Caco-2 (cell line): ENCODE measurements around the gene AKAP12. TPM values are rescaled to one million over a fixed set of nuclear protein-coding genes. Genes with fewer than 3 reads are reported as not detected.

Experiments
- BruUV-seq: library from RNA; stranded (reverse); fragments of 400-500 nt; replicated peaks from 2 replicates; lab custom pipeline; 2021; lab: Mats Ljungman, UMichigan
- CTCF ChIA-PET: fragments of 300-600 bp; sonication (Branson Sonifier 250); formaldehyde crosslinking; loops from one replicate; lab custom pipeline; 2022; ENCODE audit warnings: antibody characterized with exemption; lab: Charles Lee
- POLR2A ChIA-PET: fragments of 300-600 bp; sonication (Branson Sonifier 250); formaldehyde crosslinking; loops from one replicate; lab custom pipeline; 2022; ENCODE audit warnings: antibody characterized with exemption; lab: Charles Lee
- DNase-seq, 2 experiments: peaks; one replicate each; pipeline versions ENCODE4 v3.0.0 to v3.0.0-alpha.2; 2020 to 2022
- H3K27me3 ChIP-seq: replicated peaks from 2 replicates; pipeline ENCODE4 v1.6.0; 2011; ENCODE audit warnings: low read length; ENCODE audit not compliant: control insufficient read depth, insufficient read depth
- H3K36me3 ChIP-seq: 2 replicates; pipeline ENCODE4 v1.5.1; 2011; ENCODE audit warnings: low read length; ENCODE audit not compliant: control insufficient read depth, insufficient read depth
- H3K4me1 ChIP-seq: fragments of 250-450 bp; sonication (Bioruptor Pico); 2 replicates; pipeline ENCODE4 v1.5.1; 2020; ENCODE audit warnings: mild to moderate bottlenecking
- H3K4me3 ChIP-seq: 2 replicates; pipeline ENCODE4 v1.5.1; 2011; ENCODE audit warnings: low read depth, mild to moderate bottlenecking, control low read depth, low read length
- H3K9me3 ChIP-seq: fragments of 250-450 bp; sonication (Bioruptor Pico); 2 replicates; pipeline ENCODE4 v1.5.1; 2020; ENCODE audit warnings: mild to moderate bottlenecking, moderate library complexity
- H3K27ac Mint-ChIP-seq: one replicate; pipeline ENCODE4 v1.8.0; 2022; ENCODE audit warnings: mixed read lengths; ENCODE audit not compliant: unreplicated experiment
- H3K27me3 Mint-ChIP-seq: one replicate; pipeline ENCODE4 v1.8.0; 2022; ENCODE audit warnings: mixed read lengths; ENCODE audit not compliant: insufficient read depth, unreplicated experiment
- H3K36me3 Mint-ChIP-seq: one replicate; pipeline ENCODE4 v1.8.0; 2022; ENCODE audit warnings: mild to moderate bottlenecking, mixed read lengths; ENCODE audit not compliant: insufficient read depth, unreplicated experiment
- H3K4me1 Mint-ChIP-seq: one replicate; pipeline ENCODE4 v1.8.0; 2022; ENCODE audit warnings: low read depth, mixed read lengths; ENCODE audit not compliant: unreplicated experiment
- H3K4me3 Mint-ChIP-seq: one replicate; pipeline ENCODE4 v1.8.0; 2022; ENCODE audit warnings: mild to moderate bottlenecking, moderate library complexity, mixed read lengths; ENCODE audit not compliant: unreplicated experiment
- H3K9me3 Mint-ChIP-seq: one replicate; pipeline ENCODE4 v1.8.0; 2022; ENCODE audit warnings: mixed read lengths; ENCODE audit not compliant: unreplicated experiment
- CTCF ChIP-seq, 2 experiments: fragments of 200-600 bp in 1 of 2; IDR thresholded peaks; 1 replicate in 1 of 2; 2 replicates in 1 of 2; pipeline versions ENCODE4 v1.5.1 to v1.8.0; 2011 to 2022; ENCODE audit warnings: antibody characterized with exemption in 1 of 2, control low read depth in 1 of 2, inconsistent platforms in 1 of 2, low read depth in 1 of 2, low read length in 1 of 2, mild to moderate bottlenecking in 1 of 2, moderate library complexity in 1 of 2; ENCODE audit not compliant: insufficient read depth in 1 of 2, severe bottlenecking in 1 of 2, unreplicated experiment in 1 of 2
- intact Hi-C: fragments of 100-400 bp; cut with micrococcal nuclease; formaldehyde crosslinking; loops from one replicate; pipeline ENCODE4 v1.10.0; 2022; ENCODE audit not compliant: unreplicated experiment
- total RNA-seq: library from RNA; stranded (reverse); gene quantifications from 2 replicates; pipeline ENCODE4 v1.2.3, GENCODE V29; 2022

AKAP12 gene
- total RNA-seq, 1 experiment from 2014 or later = 0.93 TPM

- Mint-ChIP-seq H3K4me3 (no peak overlapping the region), H3K27me3 (no peaks in the 10 kb centered on the region), H3K36me3 (no peaks in the 10 kb centered on the region), H3K9me3 (no peaks in the 10 kb centered on the region), H3K27ac (no peak overlapping the region), H3K4me1 (peaks cover 9% of the 10 kb centered on the region)
- intact Hi-C loops = no loop called here
- Histone ChIP-seq H3K9me3 (no peaks in the 10 kb centered on the region), H3K4me1 (no peaks in the 10 kb centered on the region; the same call in 1 of the 2 replicates), H3K27me3 (no peaks in the 10 kb centered on the region), H3K36me3 (no peaks in the 10 kb centered on the region), H3K4me3 (no peak overlapping the region)
- ChIA-PET POLR2A (no interaction called here), CTCF (interaction anchor here (0.6 kb wide), 1 partner anchor 1357 kb away, joined by 3 read pairs; no protein-coding TSS in a partner anchor)
- no TSS peak for BruUV-seq
- DNase-seq = no peak
- TF ChIP-seq CTCF (IDR thresholded peaks at IDR 0.05; ENCODE audit: insufficient read depth in 1 of 2, low read depth in 1 of 2, low read length in 1 of 2, severe bottlenecking in 1 of 2, unreplicated experiment in 1 of 2) = no peak
These were observed 7.7 kb downstream of the AKAP12 start for GRCh38 chr6:151247490-151247889.

- H3K9me3 Mint-ChIP-seq = no peaks in the 10 kb centered on the region
- H3K27me3 Mint-ChIP-seq = no peaks in the 10 kb centered on the region
- Histone ChIP-seq H3K4me1 (no peaks in the 10 kb centered on the region; the same call in 1 of the 2 replicates), H3K4me3 (no peak overlapping the region), H3K9me3 (no peaks in the 10 kb centered on the region), H3K27me3 (no peaks in the 10 kb centered on the region), H3K36me3 (no peaks in the 10 kb centered on the region)
- no peak for TF ChIP-seq CTCF (IDR thresholded peaks at IDR 0.05; ENCODE audit: insufficient read depth in 1 of 2, low read depth in 1 of 2, low read length in 1 of 2, severe bottlenecking in 1 of 2, unreplicated experiment in 1 of 2)
- CTCF ChIA-PET = no interaction called here
- no peak overlapping the region for H3K4me3 Mint-ChIP-seq
- intact Hi-C loops = no loop called here
- no peak for DNase-seq
- peaks cover 5% of the 10 kb centered on the region for H3K4me1 Mint-ChIP-seq
- no TSS peak for BruUV-seq
- H3K27ac Mint-ChIP-seq = no peak overlapping the region
- POLR2A ChIA-PET = no interaction called here
- no peaks in the 10 kb centered on the region for H3K36me3 Mint-ChIP-seq
These were observed 8.5 kb downstream of the AKAP12 start for GRCh38 chr6:151248295-151248694.

- POLR2A ChIA-PET = no interaction called here
- H3K4me1 Mint-ChIP-seq = peaks cover 7% of the 10 kb centered on the region
- no peak overlapping the region for H3K27ac Mint-ChIP-seq
These were observed 12.9 kb downstream of the AKAP12 start for GRCh38 chr6:151252634-151253033.

More at GRCh38 chr6:151252634-151253033, 12.9 kb downstream of the AKAP12 start:
- no peak overlapping the region for H3K4me3 Mint-ChIP-seq
- DNase-seq = no peak
- Histone ChIP-seq H3K4me3 (no peak overlapping the region), H3K36me3 (no peaks in the 10 kb centered on the region), H3K4me1 (peaks cover 23% of the 10 kb centered on the region), H3K9me3 (no peaks in the 10 kb centered on the region), H3K27me3 (no peaks in the 10 kb centered on the region)
- no peaks in the 10 kb centered on the region for H3K36me3 Mint-ChIP-seq
- intact Hi-C loops = loop anchor here (5.0 kb wide), 1 partner anchor 70 kb away; no protein-coding TSS in a partner anchor
- no peaks in the 10 kb centered on the region for H3K9me3 Mint-ChIP-seq
- TF ChIP-seq CTCF (IDR thresholded peaks at IDR 0.05; ENCODE audit: insufficient read depth in 1 of 2, low read depth in 1 of 2, low read length in 1 of 2, severe bottlenecking in 1 of 2, unreplicated experiment in 1 of 2) = no peak
- H3K27me3 Mint-ChIP-seq = no peaks in the 10 kb centered on the region
- CTCF ChIA-PET = no interaction called here
- no TSS peak for BruUV-seq
